ENCODE results near the gene SUN3.
"Not testable (repeated sequence)": the region's sequence is repeated elsewhere in the genome, so short reads cannot be mapped to it uniquely, and the experiment has no call there.

The SUN3 gene

GRCh38 chr7:48031111-48031510 is 2.2 kb upstream of the SUN3 start:
- DNase-seq (ENCODE audit: low spot score): no peak

- no peak for DNase-seq (ENCODE audit: low spot score)
Observed at GRCh38 chr7:48025624-48026023, 3.3 kb downstream of the SUN3 start.

- DNase-seq (ENCODE audit: low spot score): no peak
Observed at GRCh38 chr7:48017674-48018073, 11.2 kb downstream of the SUN3 start.

GRCh38 chr7:48016641-48017040 is 12.3 kb downstream of the SUN3 start:
- DNase-seq (ENCODE audit: low spot score): no peak

- DNase-seq (ENCODE audit: low spot score): no peak
Observed at GRCh38 chr7:48011951-48012350, 17.0 kb downstream of the SUN3 start.

GRCh38 chr7:48011323-48011722 is 17.6 kb downstream of the SUN3 start:
- no peak for DNase-seq (ENCODE audit: low spot score)

GRCh38 chr7:48009954-48010353 is 19.0 kb downstream of the SUN3 start:
- DNase-seq (ENCODE audit: low spot score): no peak

- DNase-seq (ENCODE audit: low spot score): no peak
Observed at GRCh38 chr7:48009257-48009656, 19.6 kb downstream of the SUN3 start.

- no peak for DNase-seq (ENCODE audit: low spot score)
Observed at GRCh38 chr7:48006866-48007265, 22.0 kb downstream of the SUN3 start.

GRCh38 chr7:48004638-48005037 is 24.3 kb downstream of the SUN3 start:
- no peak for DNase-seq (ENCODE audit: low spot score)

GRCh38 chr7:48004032-48004431 is 24.9 kb downstream of the SUN3 start:
- DNase-seq (ENCODE audit: low spot score): no peak

GRCh38 chr7:48000164-48000563 is 28.7 kb downstream of the SUN3 start:
- DNase-seq (ENCODE audit: low spot score): not testable (repeated sequence)

GRCh38 chr7:47999413-47999812 is 29.5 kb downstream of the SUN3 start:
- no peak for DNase-seq (ENCODE audit: low spot score)

- DNase-seq (ENCODE audit: low spot score): no peak
Observed at GRCh38 chr7:47992446-47992845, 36.5 kb downstream of the SUN3 start.

- DNase-seq (ENCODE audit: low spot score): peak; percentile 92
Observed at GRCh38 chr7:47991741-47992311, 37.1 kb downstream of the SUN3 start.

- DNase-seq (ENCODE audit: low spot score): no peak
Observed at GRCh38 chr7:47991270-47991669, 37.6 kb downstream of the SUN3 start.

GRCh38 chr7:47990592-47990991 is 38.3 kb downstream of the SUN3 start:
- DNase-seq (ENCODE audit: low spot score): no peak

- not testable (repeated sequence) for DNase-seq (ENCODE audit: low spot score)
Observed at GRCh38 chr7:47989607-47990400, 39.1 kb downstream of the SUN3 start.

- DNase-seq (ENCODE audit: low spot score): no peak
Observed at GRCh38 chr7:47988496-47989386, 40.2 kb downstream of the SUN3 start.

GRCh38 chr7:47982610-47983009 is 46.3 kb downstream of the SUN3 start:
- DNase-seq (ENCODE audit: low spot score): no peak

GRCh38 chr7:47980648-47981047 is 48.3 kb downstream of the SUN3 start:
- DNase-seq (ENCODE audit: low spot score): not testable (repeated sequence)

GRCh38 chr7:47979832-47980181 is 49.1 kb downstream of the SUN3 start:
- DNase-seq (ENCODE audit: low spot score): no peak

Measured in AG20443 (cell line).